Nephron progenitor cell (in vitro differentiated cells): ENCODE measurements around the gene KDM3B.
"Not testable (repeated sequence)": the region's sequence is repeated elsewhere in the genome, so short reads cannot be mapped to it uniquely, and the experiment has no call there.

Experiments
- DNase-seq: peaks from one replicate; pipeline ENCODE4 v3.0.0; 2021
- H3K27ac Mint-ChIP-seq: 2 replicates; pipeline ENCODE4 v1.8.0; 2021; ENCODE audit warnings: mild to moderate bottlenecking, moderate library complexity, mixed read lengths
- H3K27me3 Mint-ChIP-seq: 2 replicates; pipeline ENCODE4 v1.8.0; 2021; ENCODE audit warnings: mild to moderate bottlenecking, low read depth, mixed read lengths; ENCODE audit not compliant: poor library complexity
- H3K36me3 Mint-ChIP-seq: 2 replicates; pipeline ENCODE4 v1.8.0; 2021; ENCODE audit warnings: low read depth, mixed read lengths
- H3K4me1 Mint-ChIP-seq: 2 replicates; pipeline ENCODE4 v1.8.0; 2021; ENCODE audit warnings: mixed read lengths
- H3K4me3 Mint-ChIP-seq: 2 replicates; pipeline ENCODE4 v1.8.0; 2021; ENCODE audit warnings: mild to moderate bottlenecking, moderate library complexity, mixed read lengths
- H3K9me3 Mint-ChIP-seq: 2 replicates; pipeline ENCODE4 v1.8.0; 2021; ENCODE audit warnings: mild to moderate bottlenecking, moderate library complexity, mixed read lengths
- CTCF ChIP-seq: fragments of 200-600 bp; sonication (generic); IDR thresholded peaks from 2 replicates; pipeline ENCODE4 v1.5.0; 2021; ENCODE audit warnings: antibody characterized with exemption

KDM3B gene

DNA sequence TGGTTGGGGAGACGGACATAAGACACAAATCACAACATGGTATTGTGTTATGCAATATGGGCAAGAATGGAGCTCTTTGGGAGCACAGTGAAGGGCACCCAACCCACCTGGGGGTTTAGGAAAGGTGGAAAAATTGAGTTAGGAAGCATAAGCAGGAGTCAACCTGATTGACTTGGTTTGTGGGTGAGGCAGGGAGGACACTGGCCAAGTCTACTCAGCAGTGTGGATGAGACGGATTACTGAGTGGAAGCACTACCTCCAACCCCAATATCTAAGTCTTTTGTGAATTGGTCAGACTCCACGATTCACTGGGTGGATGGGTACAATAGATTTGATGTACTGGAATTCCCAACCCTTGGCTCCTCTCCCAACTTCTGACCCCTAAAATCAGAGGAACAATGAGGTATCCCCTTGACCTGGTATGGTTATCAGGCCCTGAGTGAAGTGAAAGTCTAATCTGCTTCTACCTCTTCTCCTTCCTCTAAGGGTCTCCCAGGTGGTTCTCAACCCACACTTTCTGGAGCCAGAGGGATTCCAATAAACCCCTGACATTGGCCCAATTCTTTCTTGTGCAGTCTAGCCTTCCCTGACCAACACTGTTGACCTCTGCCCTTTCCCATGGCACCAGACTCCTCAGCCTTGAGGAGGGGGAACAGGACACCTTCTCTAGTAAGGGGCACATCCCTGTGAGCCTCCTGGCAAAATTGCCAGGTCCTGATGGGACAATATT lies 118.0 kb downstream of the KDM3B start:
- Mint-ChIP-seq H3K9me3 (no peaks in the 10 kb centered on the region), H3K36me3 (peaks cover 24% of the 10 kb centered on the region), H3K27me3 (peaks cover 43% of the 10 kb centered on the region), H3K4me1 (peaks cover 31% of the 10 kb centered on the region), H3K27ac (no peak overlapping the region), H3K4me3 (no peak overlapping the region)
- TF ChIP-seq CTCF: no peak
- DNase-seq: no peak

DNA sequence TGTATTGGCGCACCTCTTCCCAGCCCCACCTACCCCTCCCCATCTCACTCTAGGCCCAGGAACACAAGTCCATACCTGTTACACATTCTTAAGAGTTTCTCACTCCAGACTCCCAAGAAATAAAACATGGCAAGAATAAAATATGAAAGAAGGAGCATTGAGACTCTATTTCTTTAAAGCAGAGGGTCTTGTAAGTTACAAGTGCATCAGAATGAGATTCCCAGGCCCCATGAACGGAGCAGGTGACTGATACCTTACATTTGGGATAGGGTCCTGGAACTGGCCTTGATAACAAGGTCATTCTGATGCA lies 118.5 kb downstream of the KDM3B start:
- no peak for TF ChIP-seq CTCF
- Mint-ChIP-seq H3K36me3 (peaks cover 24% of the 10 kb centered on the region), H3K27ac (no peak overlapping the region), H3K4me1 (peaks cover 32% of the 10 kb centered on the region), H3K4me3 (no peak overlapping the region), H3K27me3 (peaks cover 43% of the 10 kb centered on the region), H3K9me3 (no peaks in the 10 kb centered on the region)
- no peak for DNase-seq

DNA sequence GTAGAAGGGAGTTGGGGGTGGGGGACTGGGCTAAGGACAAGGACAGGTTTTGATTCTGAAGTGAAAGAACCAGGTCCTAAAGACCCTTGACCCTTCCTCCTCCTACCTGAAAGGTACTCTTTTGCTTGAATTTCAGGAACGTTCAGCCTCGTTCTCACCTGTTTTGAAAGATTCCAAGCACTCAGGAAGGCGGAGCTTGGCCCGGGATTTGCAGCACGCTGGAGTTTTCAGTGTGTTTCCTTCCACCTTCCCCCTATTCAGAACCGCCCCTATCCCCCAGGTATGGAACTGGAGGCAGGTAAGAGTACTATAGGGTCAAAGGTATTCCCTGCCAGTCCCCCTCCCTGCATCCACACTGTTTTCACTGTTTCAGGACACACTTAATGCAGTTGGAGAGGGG lies 119.9 kb downstream of the KDM3B start:
- Mint-ChIP-seq H3K9me3 (no peaks in the 10 kb centered on the region), H3K27ac (no peak overlapping the region)

DNA sequence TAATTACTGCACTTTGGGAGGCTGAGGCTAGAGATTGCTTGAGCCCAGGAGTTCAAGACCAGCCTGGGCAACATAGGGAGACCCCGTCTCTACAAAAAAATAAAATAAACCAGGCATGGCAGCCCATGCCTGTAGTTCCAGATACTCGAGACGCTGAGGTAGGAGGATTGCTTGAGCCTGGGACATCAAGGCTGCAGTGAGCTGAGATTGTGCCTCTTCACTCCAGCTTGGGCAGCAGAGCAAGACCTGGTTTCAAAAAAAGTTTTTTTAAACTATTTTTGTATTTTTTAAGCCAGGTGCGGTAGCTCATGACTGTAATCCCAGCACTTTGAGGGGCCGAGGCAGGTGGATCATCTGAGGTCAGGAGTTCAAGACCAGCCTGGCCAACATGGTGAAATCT lies 120.7 kb downstream of the KDM3B start:
- DNase-seq, H3K27ac Mint-ChIP-seq, H3K9me3 Mint-ChIP-seq, H3K36me3 Mint-ChIP-seq, H3K4me3 Mint-ChIP-seq: not testable (repeated sequence)
- peaks cover 18% of the 10 kb centered on the region for H3K4me1 Mint-ChIP-seq
- H3K27me3 Mint-ChIP-seq: peaks cover 30% of the 10 kb centered on the region

More for the DNA sequence above, 119.9 kb downstream of the KDM3B start:
- no peak overlapping the region for H3K4me3 Mint-ChIP-seq
- no peak for DNase-seq
- H3K36me3 Mint-ChIP-seq: peaks cover 16% of the 10 kb centered on the region
- peaks cover 26% of the 10 kb centered on the region for H3K4me1 Mint-ChIP-seq
- TF ChIP-seq CTCF: no peak
- H3K27me3 Mint-ChIP-seq: peaks cover 36% of the 10 kb centered on the region

- H3K4me3 Mint-ChIP-seq: no peak overlapping the region
- no peak for TF ChIP-seq CTCF
- H3K4me1 Mint-ChIP-seq: peaks cover 15% of the 10 kb centered on the region
- no peak for DNase-seq
- peaks cover 23% of the 10 kb centered on the region for H3K27me3 Mint-ChIP-seq
- no peak overlapping the region for H3K27ac Mint-ChIP-seq
- no peaks in the 10 kb centered on the region for H3K36me3 Mint-ChIP-seq
- no peaks in the 10 kb centered on the region for H3K9me3 Mint-ChIP-seq
Observed at GRCh38 chr5:138476918-138477317, 124.4 kb downstream of the KDM3B start.

GRCh38 chr5:138482638-138483037 lies 130.2 kb downstream of the KDM3B start:
- Mint-ChIP-seq H3K27me3 (peaks cover 14% of the 10 kb centered on the region), H3K9me3 (no peaks in the 10 kb centered on the region), H3K4me1 (peaks cover 22% of the 10 kb centered on the region), H3K36me3 (no peaks in the 10 kb centered on the region), H3K27ac (no peak overlapping the region), H3K4me3 (no peak overlapping the region)
- TF ChIP-seq CTCF: no peak
- DNase-seq: no peak
